K562 (cell line): Measurements from ENCODE around the gene NUCKS1. TPM values are rescaled to one million over a fixed set of nuclear protein-coding genes. Genes with fewer than 3 reads are reported as not detected.

Experiments used
- ATAC-seq: fragments of 200-7000 bp; cut with Tn5 transposase; 3 replicates; pipeline ENCODE4 v1.9.1; 2020; ENCODE audit warnings: moderate library complexity
- BruUV-seq: library from RNA; stranded (reverse); fragments of 400-500 nt; replicated peaks from 2 replicates; lab custom pipeline; 2021; lab: Mats Ljungman, UMichigan
- CTCF ChIA-PET: fragments of 300-600 bp; formaldehyde crosslinking; extraction: SDS; loops from one replicate; lab custom pipeline; 2021; ENCODE audit warnings: low intra/inter-chr PET ratio; lab: Yijun Ruan, JAX
- POLR2A ChIA-PET: fragments of 300-600, 350-650 bp; sonication (Branson Sonifier 250); formaldehyde crosslinking; extraction: SDS; loops from one replicate; lab custom pipeline; 2021; ENCODE audit warnings: antibody characterized with exemption, inconsistent platforms; lab: Yijun Ruan, JAX
- DNase-seq, 4 experiments: peaks; one replicate each; pipeline versions ENCODE4 v3.0.0 to v3.0.0-alpha.2; 2011 to 2018; ENCODE audit warnings: low spot score in 3 of 4, mixed read lengths in 3 of 4; ENCODE audit errors: extremely low read depth in 1 of 4
- FAIRE-seq: peaks from 2 replicates; lab custom pipeline; 2011; peaks lifted over from hg19 to GRCh38; lab: Jason Lieb, UNC
- H2AFZ ChIP-seq: 2 replicates; pipeline ENCODE4 v1.6.0; 2011; ENCODE audit warnings: low read depth, low read length, control low read depth, inconsistent platforms
- H3K27ac ChIP-seq: fragments of 200-600 bp; 3 replicates; pipeline ENCODE4 v1.8.0; 2011; ENCODE audit warnings: low read depth, mild to moderate bottlenecking, control low read depth, inconsistent platforms, low read length, moderate library complexity, mixed read lengths; ENCODE audit errors: extremely low read depth
- H3K27me3 ChIP-seq, 2 experiments: fragments of 300-600 bp in 1 of 2; 2 replicates in 1 of 2; 3 replicates in 1 of 2; pipeline versions ENCODE4 v1.6.0 to v1.8.0; 2011; ENCODE audit warnings: inconsistent platforms in 2 of 2, low read length in 2 of 2, mild to moderate bottlenecking in 1 of 2, mixed read lengths in 1 of 2, moderate library complexity in 1 of 2; ENCODE audit not compliant: control insufficient read depth in 2 of 2, insufficient read depth in 2 of 2
- H3K36me3 ChIP-seq: fragments of 300-600 bp; 3 replicates; pipeline ENCODE4 v1.8.0; 2011; ENCODE audit warnings: mild to moderate bottlenecking, low read length, inconsistent platforms; ENCODE audit not compliant: control insufficient read depth, insufficient read depth
- H3K4me1 ChIP-seq, 2 experiments: fragments of 200-600 bp in 1 of 2; replicated peaks in 1 of 2; 2 replicates in 1 of 2; 3 replicates in 1 of 2; pipeline versions ENCODE4 v1.5.1 to v1.8.0; 2011; ENCODE audit warnings: inconsistent platforms in 2 of 2, low read length in 2 of 2, mild to moderate bottlenecking in 1 of 2, mixed read lengths in 1 of 2, moderate library complexity in 1 of 2; ENCODE audit not compliant: control insufficient read depth in 2 of 2, insufficient read depth in 2 of 2
- H3K4me2 ChIP-seq: 2 replicates; pipeline ENCODE4 v1.6.1; 2011; ENCODE audit warnings: low read length, control low read depth, inconsistent platforms, mixed read lengths; ENCODE audit not compliant: insufficient read depth
- H3K4me3 ChIP-seq: fragments of 200-600 bp; sonication (generic), shearing (Covaris generic); 2 replicates; pipeline ENCODE4 v1.5.1; 2016; ENCODE audit warnings: control low read depth, inconsistent platforms
- H3K79me2 ChIP-seq: fragments of 200-600 bp; 3 replicates; pipeline ENCODE4 v1.8.0; 2011; ENCODE audit warnings: low read length, inconsistent platforms; ENCODE audit not compliant: control insufficient read depth, insufficient read depth
- H3K9ac ChIP-seq, 2 experiments: 2 replicates each; pipeline versions ENCODE4 v1.6.0 to v1.6.1; 2011; ENCODE audit warnings: low read depth in 2 of 2, low read length in 2 of 2, control low read depth in 1 of 2, inconsistent platforms in 1 of 2, mild to moderate bottlenecking in 1 of 2, mixed read lengths in 1 of 2; ENCODE audit not compliant: insufficient read depth in 1 of 2
- H3K9me1 ChIP-seq: one replicate; pipeline ENCODE4 v1.6.0; 2011; ENCODE audit warnings: inconsistent platforms, mild to moderate bottlenecking, low read length, moderate library complexity; ENCODE audit not compliant: control insufficient read depth, insufficient read depth
- H3K9me3 ChIP-seq: replicated peaks from 2 replicates; pipeline ENCODE4 v1.5.1; 2011; ENCODE audit warnings: low read depth, low read length, inconsistent platforms; ENCODE audit not compliant: control insufficient read depth, insufficient read depth
- H4K20me1 ChIP-seq: replicated peaks from 2 replicates; pipeline ENCODE4 v1.6.1; 2011; ENCODE audit warnings: low read length, inconsistent platforms, mixed read lengths; ENCODE audit not compliant: control insufficient read depth, insufficient read depth
- ATF7 ChIP-seq: fragments of 450-650 bp; IDR thresholded peaks from 2 replicates; pipeline ENCODE4 v1.7.1; 2014; ENCODE audit warnings: mild to moderate bottlenecking, moderate library complexity
- EWSR1 ChIP-seq: fragments of 450-650 bp; IDR thresholded peaks from 2 replicates; pipeline ENCODE4 v1.6.1; 2018; ENCODE audit warnings: borderline replicate concordance, mild to moderate bottlenecking, low read depth, moderate library complexity; ENCODE audit not compliant: partially characterized antibody
- PRDM10 ChIP-seq: fragments of 450-650 bp; IDR thresholded peaks from 2 replicates; pipeline ENCODE4 v1.6.1; 2018; ENCODE audit not compliant: partially characterized antibody
- WGBS: fragments of 100-300 bp; shearing (Covaris generic); methylation state at CpG from one replicate; pipeline ENCODE4 v1.1.6; 2016; ENCODE audit warnings: low coverage, mixed read lengths; ENCODE audit not compliant: insufficient coverage; ENCODE audit errors: missing lambda C conversion rate; 5-methylcytosine and 5-hydroxymethylcytosine counted together
- in situ Hi-C: fragments of 300-500 bp; cut with MboI; formaldehyde crosslinking; loops from 4 replicates; pipeline ENCODE4 v1.15.0; 2018; ENCODE audit warnings: inconsistent platforms, mixed read lengths
- intact Hi-C: fragments of 100-400 bp; cut with micrococcal nuclease; formaldehyde crosslinking; loops from 2 replicates; pipeline ENCODE4 v1.14.2; 2022
- polyA plus RNA-seq, 8 experiments: library from polyadenylated mRNA; depleted of rRNA in 4 of 8; stranded (reverse) in 5 of 8; unstranded in 3 of 8; fragments of >200 nt; fragmentation: Nextera tagmentation in 2 of 8; fragmentation: Illumina TruSeq in 1 of 8; extraction: Ambion mirVana in 2 of 8; extraction: Trizol in 1 of 8; gene quantifications; 2 replicates each; pipeline versions ENCODE4 v1.2.1 to v1.2.3, GENCODE V29; 2011 to 2014; ENCODE audit warnings: inconsistent platforms in 1 of 8, missing spikeins in 1 of 8
- total RNA-seq, 7 experiments: library from RNA; depleted of rRNA in 6 of 7; stranded (reverse); fragments of >200 nt in 6 of 7; fragmentation: Illumina TruSeq in 2 of 7; extraction: Trizol in 2 of 7; gene quantifications; 2 replicates each; pipeline versions ENCODE4 v1.2.1 to v1.2.3, GENCODE V29; 2011 to 2021; ENCODE audit warnings: low replicate concordance in 1 of 7

The NUCKS1 gene
- total and polyA plus RNA-seq, 9 of the 15 experiments (the other 6 are each of a cell fraction or from before 2014, with no cell fraction given), result 66.7 to 244 (median 149) TPM

DNA sequence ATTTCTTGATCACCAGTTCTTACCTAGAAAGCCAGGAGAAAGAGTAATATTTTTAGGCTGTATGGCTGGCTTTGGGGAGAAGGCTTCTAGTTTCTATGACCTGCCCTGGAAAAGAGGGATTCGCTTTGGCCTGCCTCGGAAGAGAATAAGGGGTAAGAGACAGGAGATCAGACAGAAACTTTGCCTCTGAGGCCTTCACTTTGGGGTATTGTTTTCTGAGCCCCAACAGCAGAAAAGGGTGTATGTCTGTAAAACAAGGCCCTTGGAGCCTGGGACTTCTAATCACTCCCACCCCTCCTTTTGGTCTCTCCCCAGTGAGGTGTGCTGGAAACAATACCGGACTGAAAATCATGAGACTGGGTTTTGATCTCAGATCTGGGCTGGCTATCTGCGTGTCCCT lies 74.7 kb downstream of the NUCKS1 start:
- TF ChIP-seq EWSR1 (no peak), ATF7 (0 out of 2 replicates have a peak, but pooled peaks have one; percentile 31), PRDM10 (peak; percentile 90)
- TF ChIP-seq, all 486 proteins: peak for 2
- no peak overlapping the region for H3K27ac ChIP-seq
- no peaks in the 10 kb centered on the region for H3K9me3 ChIP-seq
- no peaks in the 10 kb centered on the region; the same call in none of the 2 replicates for H4K20me1 ChIP-seq
- no peaks in the 10 kb centered on the region for H3K9me1 ChIP-seq
- no peaks in the 10 kb centered on the region for H3K27me3 ChIP-seq
- FAIRE-seq (no peak), DNase-seq (no peak), ATAC-seq (no peak)
- in situ Hi-C loops, result no loop called here
- H3K36me3 ChIP-seq, result no peaks in the 10 kb centered on the region
- no peak overlapping the region for H3K4me3 ChIP-seq
- ChIA-PET POLR2A (interaction anchor here (1.1 kb wide), 1 partner anchor 43 kb away, joined by 4 read pairs; the partner anchor contains the start of gene ELK4), CTCF (no interaction called here)
- no peak overlapping the region for H3K4me2 ChIP-seq
- no peak overlapping the region for H2AFZ ChIP-seq
- intact Hi-C loops, result loop anchor here (10.0 kb wide), 1 partner anchor 430 kb away; no protein-coding TSS in a partner anchor
- no peaks in the 10 kb centered on the region for H3K79me2 ChIP-seq
- 81% methylated on average over 4 of the region's 4 CpGs for WGBS
- H3K4me1 ChIP-seq, result peaks cover 31 to 32% of the 10 kb centered on the region in 2 experiments
- BruUV-seq, result no TSS peak
- H3K9ac ChIP-seq, result no peak overlapping the region
